ENCODE results near the gene PCDHB1.

PCDHB1 gene

GRCh38 chr5:141050622-141051520 is at the start of gene PCDHB1:
TSS of gene PCDHB1 (plus strand) at chr5:141051374. CDS start at chr5:141051471, 97 bp downstream.
- no peak within 1 kb of the TSS for H3K27ac ChIP-seq
- no peak for DNase-seq
- no peaks in the 10 kb centered on the region for H3K36me3 ChIP-seq
- intact Hi-C loops (cut with DNase I; ENCODE audit: low total_unique reads) = no loop called here
- peaks cover 0 to 14% (median 4%) of the 10 kb centered on the region in 4 donors for H3K4me1 ChIP-seq
- TF ChIP-seq CTCF (IDR thresholded peaks at IDR 0.05) = no peak
- H3K9me3 ChIP-seq = no peaks in the 10 kb centered on the region
- peak within 1 kb of the TSS; percentile 46 to 50 for H3K4me3 ChIP-seq
- peaks cover 0 to 20% of the 10 kb centered on the region in 2 donors for H3K27me3 ChIP-seq

GRCh38 chr5:141001446-141001843 is 49.7 kb upstream of the PCDHB1 start:
- intact Hi-C loops (cut with DNase I; ENCODE audit: low total_unique reads) = no loop called here
- Histone ChIP-seq H3K27me3 (peaks cover 0 to 4% of the 10 kb centered on the region in 2 donors), H3K4me1 (peaks cover 0 to 9% (median 7%) of the 10 kb centered on the region in 4 donors), H3K9me3 (no peaks in the 10 kb centered on the region), H3K4me3 (peak overlapping the region; percentile 1 to 23), H3K27ac (no peak overlapping the region), H3K36me3 (no peaks in the 10 kb centered on the region)
- DNase-seq = no peak
- no peak for TF ChIP-seq CTCF (IDR thresholded peaks at IDR 0.05)

- no peak for TF ChIP-seq CTCF (IDR thresholded peaks at IDR 0.05)
- no peak overlapping the region for H3K27ac ChIP-seq
- peaks cover 0 to 9% (median 7%) of the 10 kb centered on the region in 4 donors for H3K4me1 ChIP-seq
- H3K9me3 ChIP-seq = no peaks in the 10 kb centered on the region
- no peak for DNase-seq
- intact Hi-C loops (cut with DNase I; ENCODE audit: low total_unique reads) = no loop called here
- H3K4me3 ChIP-seq = peak overlapping the region; percentile 1 to 23
- H3K27me3 ChIP-seq = peaks cover 0 to 4% of the 10 kb centered on the region in 2 donors
- H3K36me3 ChIP-seq = no peaks in the 10 kb centered on the region
Measured at GRCh38 chr5:141001844-141002604, 49.1 kb upstream of the PCDHB1 start.

GRCh38 chr5:141002605-141002965 is 48.6 kb upstream of the PCDHB1 start:
- H3K27ac ChIP-seq = no peak overlapping the region
- TF ChIP-seq CTCF (IDR thresholded peaks at IDR 0.05) = no peak
- H3K4me3 ChIP-seq = no peak overlapping the region
- DNase-seq = no peak
- H3K27me3 ChIP-seq = peaks cover 0 to 4% of the 10 kb centered on the region in 2 donors
- peaks cover 0 to 9% (median 7%) of the 10 kb centered on the region in 4 donors for H3K4me1 ChIP-seq
- H3K36me3 ChIP-seq = no peaks in the 10 kb centered on the region
- intact Hi-C loops (cut with DNase I; ENCODE audit: low total_unique reads) = no loop called here
- no peaks in the 10 kb centered on the region for H3K9me3 ChIP-seq

GRCh38 chr5:141003031-141003430 is 48.1 kb upstream of the PCDHB1 start:
- Histone ChIP-seq H3K4me3 (no peak overlapping the region), H3K27me3 (peaks cover 0 to 4% of the 10 kb centered on the region in 2 donors)

More at GRCh38 chr5:141003031-141003430, 48.1 kb upstream of the PCDHB1 start:
- intact Hi-C loops (cut with DNase I; ENCODE audit: low total_unique reads) = no loop called here
- no peak overlapping the region for H3K27ac ChIP-seq
- TF ChIP-seq CTCF (IDR thresholded peaks at IDR 0.05) = no peak
- peaks cover 0 to 9% (median 7%) of the 10 kb centered on the region in 4 donors for H3K4me1 ChIP-seq
- DNase-seq = no peak
- no peaks in the 10 kb centered on the region for H3K9me3 ChIP-seq
- H3K36me3 ChIP-seq = no peaks in the 10 kb centered on the region

Data from tibial artery (tissue), 4 donors.